DMS 273 treated with DMSO at 0.1 percent for 48 hours (cell line): ENCODE measurements around the gene SLC35G4.
"Not testable (repeated sequence)": the region's sequence is repeated elsewhere in the genome, so short reads cannot be mapped to it uniquely, and the experiment has no call there.

ENCODE experiments used
- DNase-seq: peaks from one replicate; lab custom pipeline; 2025; lab: John Stamatoyannopoulos, UW

Gene SLC35G4

GRCh38 chr18:11609488-11609887, at the start of gene SLC35G4:
SLC35G4 (plus strand) TSS chr18:11609596; CDS start chr18:11609596, 0 bp downstream.
- DNase-seq, result not testable (repeated sequence)

- DNase-seq, result no peak
Measured at GRCh38 chr18:11561293-11561692, 48.1 kb upstream of the SLC35G4 start.

GRCh38 chr18:11565716-11566115, 43.7 kb upstream of the SLC35G4 start:
- no peak for DNase-seq

GRCh38 chr18:11566236-11566965, 43.0 kb upstream of the SLC35G4 start:
- DNase-seq, result no peak

- no peak for DNase-seq
Measured at GRCh38 chr18:11567396-11567795, 42.0 kb upstream of the SLC35G4 start.

- DNase-seq, result no peak
Measured at GRCh38 chr18:11570073-11570588, 39.3 kb upstream of the SLC35G4 start.

GRCh38 chr18:11570769-11571412, 38.5 kb upstream of the SLC35G4 start:
- DNase-seq, result no peak

GRCh38 chr18:11572201-11572600, 37.2 kb upstream of the SLC35G4 start:
- no peak for DNase-seq

- DNase-seq, result no peak
Measured at GRCh38 chr18:11574545-11574944, 34.9 kb upstream of the SLC35G4 start.

GRCh38 chr18:11577271-11578112, 31.9 kb upstream of the SLC35G4 start:
- no peak for DNase-seq

GRCh38 chr18:11578799-11579198, 30.6 kb upstream of the SLC35G4 start:
- no peak for DNase-seq

GRCh38 chr18:11579916-11580315, 29.5 kb upstream of the SLC35G4 start:
- no peak for DNase-seq

GRCh38 chr18:11581286-11581685, 28.1 kb upstream of the SLC35G4 start:
- no peak for DNase-seq

- no peak for DNase-seq
Measured at GRCh38 chr18:11585596-11585995, 23.8 kb upstream of the SLC35G4 start.

- peak; percentile 28 for DNase-seq
Measured at GRCh38 chr18:11586896-11587295, 22.5 kb upstream of the SLC35G4 start.

GRCh38 chr18:11587432-11587831, 22.0 kb upstream of the SLC35G4 start:
- DNase-seq, result no peak

GRCh38 chr18:11587846-11588245, 21.6 kb upstream of the SLC35G4 start:
- no peak for DNase-seq

GRCh38 chr18:11591957-11592356, 17.4 kb upstream of the SLC35G4 start:
- no peak for DNase-seq

GRCh38 chr18:11600321-11600720, 9.1 kb upstream of the SLC35G4 start:
- no peak for DNase-seq

GRCh38 chr18:11607906-11608305, 1.5 kb upstream of the SLC35G4 start:
- no peak for DNase-seq

- DNase-seq, result not testable (repeated sequence)
Measured at GRCh38 chr18:11608618-11609017, 778 bp upstream of the SLC35G4 start.

GRCh38 chr18:11613073-11613472, 3.7 kb downstream of the SLC35G4 start:
- DNase-seq, result not testable (repeated sequence)
